Ishikawa (cell line): Measurements from ENCODE around the gene ADGRG1.

Experiments used
- CEBPB ChIP-seq: IDR thresholded peaks from 2 replicates; pipeline ENCODE4 v1.6.1; 2012
- EGR1 ChIP-seq: IDR thresholded peaks from 2 replicates; pipeline ENCODE4 v1.6.1; 2012
- EP300 ChIP-seq: IDR thresholded peaks from 2 replicates; pipeline ENCODE4 v1.6.1; 2012; ENCODE audit warnings: borderline replicate concordance
- TF ChIP-seq, protein P1 (sequence below): IDR thresholded peaks from 2 replicates; pipeline ENCODE4 v1.6.1; 2012
- TF ChIP-seq, protein P2 (sequence below): IDR thresholded peaks from 2 replicates; pipeline ENCODE4 v1.6.1; 2012; ENCODE audit warnings: low read depth, mild to moderate bottlenecking

DNA sequence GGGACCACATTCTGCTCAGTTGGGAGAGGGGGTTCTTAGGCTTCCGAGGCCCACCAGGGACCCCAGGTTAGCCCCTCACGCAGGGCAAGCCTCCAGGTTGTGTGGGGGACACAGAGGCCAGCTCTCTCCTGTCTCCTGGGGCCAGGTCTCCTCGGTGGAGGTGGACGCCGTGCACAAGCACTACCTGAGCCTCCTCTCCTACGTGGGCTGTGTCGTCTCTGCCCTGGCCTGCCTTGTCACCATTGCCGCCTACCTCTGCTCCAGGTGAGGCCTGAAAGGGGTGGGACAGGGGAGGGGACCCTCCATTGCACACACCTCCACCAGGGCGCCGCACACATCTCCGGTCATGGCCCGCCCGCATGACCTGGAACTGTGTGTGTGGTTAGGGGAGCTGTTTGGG lies 28.8 kb downstream of the ADGRG1 start:
- TF ChIP-seq EP300 (no peak), CEBPB (no peak), EGR1 (no peak)
- TF ChIP-seq, protein P1, sequence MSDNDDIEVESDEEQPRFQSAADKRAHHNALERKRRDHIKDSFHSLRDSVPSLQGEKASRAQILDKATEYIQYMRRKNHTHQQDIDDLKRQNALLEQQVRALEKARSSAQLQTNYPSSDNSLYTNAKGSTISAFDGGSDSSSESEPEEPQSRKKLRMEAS: no peak
- TF ChIP-seq, protein P2, sequence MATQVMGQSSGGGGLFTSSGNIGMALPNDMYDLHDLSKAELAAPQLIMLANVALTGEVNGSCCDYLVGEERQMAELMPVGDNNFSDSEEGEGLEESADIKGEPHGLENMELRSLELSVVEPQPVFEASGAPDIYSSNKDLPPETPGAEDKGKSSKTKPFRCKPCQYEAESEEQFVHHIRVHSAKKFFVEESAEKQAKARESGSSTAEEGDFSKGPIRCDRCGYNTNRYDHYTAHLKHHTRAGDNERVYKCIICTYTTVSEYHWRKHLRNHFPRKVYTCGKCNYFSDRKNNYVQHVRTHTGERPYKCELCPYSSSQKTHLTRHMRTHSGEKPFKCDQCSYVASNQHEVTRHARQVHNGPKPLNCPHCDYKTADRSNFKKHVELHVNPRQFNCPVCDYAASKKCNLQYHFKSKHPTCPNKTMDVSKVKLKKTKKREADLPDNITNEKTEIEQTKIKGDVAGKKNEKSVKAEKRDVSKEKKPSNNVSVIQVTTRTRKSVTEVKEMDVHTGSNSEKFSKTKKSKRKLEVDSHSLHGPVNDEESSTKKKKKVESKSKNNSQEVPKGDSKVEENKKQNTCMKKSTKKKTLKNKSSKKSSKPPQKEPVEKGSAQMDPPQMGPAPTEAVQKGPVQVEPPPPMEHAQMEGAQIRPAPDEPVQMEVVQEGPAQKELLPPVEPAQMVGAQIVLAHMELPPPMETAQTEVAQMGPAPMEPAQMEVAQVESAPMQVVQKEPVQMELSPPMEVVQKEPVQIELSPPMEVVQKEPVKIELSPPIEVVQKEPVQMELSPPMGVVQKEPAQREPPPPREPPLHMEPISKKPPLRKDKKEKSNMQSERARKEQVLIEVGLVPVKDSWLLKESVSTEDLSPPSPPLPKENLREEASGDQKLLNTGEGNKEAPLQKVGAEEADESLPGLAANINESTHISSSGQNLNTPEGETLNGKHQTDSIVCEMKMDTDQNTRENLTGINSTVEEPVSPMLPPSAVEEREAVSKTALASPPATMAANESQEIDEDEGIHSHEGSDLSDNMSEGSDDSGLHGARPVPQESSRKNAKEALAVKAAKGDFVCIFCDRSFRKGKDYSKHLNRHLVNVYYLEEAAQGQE: no peak
